Loucy (cell line): ENCODE data around the gene DSCAM.

ENCODE experiments used
- EZH2phosphoT487 ChIP-seq: fragments of 200-600 bp; IDR thresholded peaks from 2 replicates; pipeline ENCODE4 v1.6.1; 2018; ENCODE audit warnings: antibody characterized with exemption, mild to moderate bottlenecking, moderate library complexity, borderline replicate concordance
- TF ChIP-seq, protein P1 (sequence below): fragments of 200-600 bp; sonication (generic); conservative IDR thresholded peaks from 2 replicates; pipeline ENCODE4 v1.5.1; 2014; ENCODE audit warnings: mild to moderate bottlenecking, antibody characterized with exemption, low read length

DNA sequence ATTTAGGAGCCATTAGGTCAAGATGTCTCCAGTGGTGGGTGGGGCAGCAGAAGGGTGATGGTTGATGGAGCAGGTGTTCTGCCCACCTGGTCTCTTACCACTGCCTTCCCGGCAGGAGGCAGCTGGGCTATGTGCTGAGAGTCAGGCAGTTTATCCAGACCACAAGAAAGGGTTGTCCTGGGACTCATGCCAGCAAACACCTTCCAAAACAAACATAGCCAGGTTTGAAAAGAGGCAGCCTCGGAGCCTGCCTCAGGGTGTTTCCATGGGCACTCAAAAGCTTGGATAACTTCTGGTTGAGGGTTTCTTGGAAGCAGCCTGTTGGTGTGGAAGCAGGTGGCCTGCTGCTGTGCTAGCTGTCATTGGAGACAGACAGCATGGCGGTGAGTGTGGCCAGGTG lies 792.6 kb downstream of the DSCAM start:
- TF ChIP-seq, protein P1, sequence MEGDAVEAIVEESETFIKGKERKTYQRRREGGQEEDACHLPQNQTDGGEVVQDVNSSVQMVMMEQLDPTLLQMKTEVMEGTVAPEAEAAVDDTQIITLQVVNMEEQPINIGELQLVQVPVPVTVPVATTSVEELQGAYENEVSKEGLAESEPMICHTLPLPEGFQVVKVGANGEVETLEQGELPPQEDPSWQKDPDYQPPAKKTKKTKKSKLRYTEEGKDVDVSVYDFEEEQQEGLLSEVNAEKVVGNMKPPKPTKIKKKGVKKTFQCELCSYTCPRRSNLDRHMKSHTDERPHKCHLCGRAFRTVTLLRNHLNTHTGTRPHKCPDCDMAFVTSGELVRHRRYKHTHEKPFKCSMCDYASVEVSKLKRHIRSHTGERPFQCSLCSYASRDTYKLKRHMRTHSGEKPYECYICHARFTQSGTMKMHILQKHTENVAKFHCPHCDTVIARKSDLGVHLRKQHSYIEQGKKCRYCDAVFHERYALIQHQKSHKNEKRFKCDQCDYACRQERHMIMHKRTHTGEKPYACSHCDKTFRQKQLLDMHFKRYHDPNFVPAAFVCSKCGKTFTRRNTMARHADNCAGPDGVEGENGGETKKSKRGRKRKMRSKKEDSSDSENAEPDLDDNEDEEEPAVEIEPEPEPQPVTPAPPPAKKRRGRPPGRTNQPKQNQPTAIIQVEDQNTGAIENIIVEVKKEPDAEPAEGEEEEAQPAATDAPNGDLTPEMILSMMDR, result no peak
- no peak for TF ChIP-seq EZH2phosphoT487
